HepG2 (cell line): ENCODE measurements around the gene ALG13. TPM values are rescaled to one million over a fixed set of nuclear protein-coding genes. Genes with fewer than 3 reads are reported as not detected.

Source experiments
- ATAC-seq: fragments of 200-7000 bp; cut with Tn5 transposase; 3 replicates; pipeline ENCODE4 v1.9.1; 2020; ENCODE audit warnings: mild to moderate bottlenecking, moderate library complexity
- BruUV-seq: library from RNA; stranded (reverse); fragments of 400-500 nt; replicated peaks from 2 replicates; lab custom pipeline; 2021; lab: Mats Ljungman, UMichigan
- CTCF ChIA-PET: fragments of 300-600 bp; formaldehyde crosslinking; extraction: SDS; loops from one replicate; lab custom pipeline; 2021; ENCODE audit warnings: low total read pairs, inconsistent platforms, low intra/inter-chr PET ratio; lab: Yijun Ruan, JAX
- POLR2A ChIA-PET: fragments of 350-600 bp; sonication (Branson Sonifier 250); formaldehyde crosslinking; loops from one replicate; lab custom pipeline; 2020; ENCODE audit warnings: antibody characterized with exemption, inconsistent platforms; lab: Yijun Ruan, JAX
- DNase-seq: peaks from one replicate; pipeline ENCODE4 v3.0.0-alpha.2; 2015; ENCODE audit warnings: low spot score
- FAIRE-seq: peaks from 3 replicates; lab custom pipeline; 2011; peaks lifted over from hg19 to GRCh38; lab: Jason Lieb, UNC
- H2AFZ ChIP-seq: one replicate; pipeline ENCODE4 v1.6.1; 2011; ENCODE audit warnings: low read length, inconsistent platforms
- H3K27ac ChIP-seq: fragments of 300-600 bp; 3 replicates; pipeline ENCODE4 v1.8.0; 2011; ENCODE audit warnings: mixed run types, mild to moderate bottlenecking, mixed read lengths, low read length, inconsistent platforms; ENCODE audit not compliant: insufficient read depth; ENCODE audit errors: extremely low read length
- H3K27me3 ChIP-seq, 2 experiments: fragments of 200-600 bp in 1 of 2; 2 replicates in 1 of 2; 3 replicates in 1 of 2; pipeline versions ENCODE4 v1.6.0 to v1.8.0; 2011; ENCODE audit warnings: low read length in 2 of 2, mild to moderate bottlenecking in 2 of 2, moderate library complexity in 2 of 2, inconsistent platforms in 1 of 2; ENCODE audit not compliant: insufficient read depth in 2 of 2, control insufficient read depth in 1 of 2
- H3K36me3 ChIP-seq, 2 experiments: fragments of 200-600 bp in 1 of 2; replicated peaks in 1 of 2; 2 replicates in 1 of 2; 3 replicates in 1 of 2; pipeline versions ENCODE4 v1.5.1 to v1.8.0; 2011; ENCODE audit warnings: low read length in 2 of 2, inconsistent platforms in 1 of 2; ENCODE audit not compliant: insufficient read depth in 2 of 2, control insufficient read depth in 1 of 2
- H3K4me1 ChIP-seq: 2 replicates; pipeline ENCODE4 v1.5.1; 2012; ENCODE audit warnings: low read length, inconsistent platforms; ENCODE audit not compliant: insufficient read depth
- H3K4me2 ChIP-seq: 2 replicates; pipeline ENCODE4 v1.6.0; 2011; ENCODE audit warnings: low read depth, low read length, inconsistent platforms
- H3K4me3 ChIP-seq, 3 experiments: fragments of 200-600 bp in 1 of 3; sonication (generic), shearing (Covaris generic) in 1 of 3; replicated peaks in 1 of 3; 2 replicates each; pipeline ENCODE4 v1.5.1; 2011 to 2016; ENCODE audit warnings: low read length in 3 of 3, inconsistent platforms in 2 of 3, low read depth in 2 of 3, mild to moderate bottlenecking in 2 of 3, control low read depth in 1 of 3, mixed read lengths in 1 of 3; ENCODE audit not compliant: insufficient read depth in 1 of 3
- H3K79me2 ChIP-seq: one replicate; pipeline ENCODE4 v1.6.1; 2011; ENCODE audit warnings: low read length, inconsistent platforms; ENCODE audit not compliant: insufficient read depth
- H3K9ac ChIP-seq: 2 replicates; pipeline ENCODE4 v1.6.0; 2011; ENCODE audit warnings: mild to moderate bottlenecking, low read depth, low read length, inconsistent platforms; ENCODE audit not compliant: insufficient read depth
- H3K9me3 ChIP-seq: 2 replicates; pipeline ENCODE4 v1.5.1; 2012; ENCODE audit warnings: mild to moderate bottlenecking, low read length
- H4K20me1 ChIP-seq: 2 replicates; pipeline ENCODE4 v1.6.0; 2011; ENCODE audit warnings: inconsistent platforms, mild to moderate bottlenecking, low read length, moderate library complexity; ENCODE audit not compliant: insufficient read depth
- CEBPB ChIP-seq: IDR thresholded peaks from 2 replicates; pipeline ENCODE4 v1.6.1; 2011; ENCODE audit warnings: low read depth, low read length, improper control_type of control experiment, borderline replicate concordance
- CENPT ChIP-seq: sonication (generic); formaldehyde crosslinking; IDR thresholded peaks from 2 replicates; pipeline ENCODE4 v1.8.0; 2022; ENCODE audit warnings: low read depth, mild to moderate bottlenecking, moderate library complexity, missing genetic modification reagents
- EP300 ChIP-seq, 3 experiments: sonication (generic) in 1 of 3; formaldehyde crosslinking in 1 of 3; IDR thresholded peaks; 2 replicates each; pipeline versions ENCODE4 v1.5.1 to v1.6.1; 2011 to 2020; ENCODE audit warnings: low read depth in 2 of 3, low read length in 2 of 3, borderline replicate concordance in 1 of 3, improper control_type of control experiment in 1 of 3, mild to moderate bottlenecking in 1 of 3, missing genetic modification reagents in 1 of 3, moderate library complexity in 1 of 3
- HHEX ChIP-seq: IDR thresholded peaks from 2 replicates; pipeline ENCODE4 v1.6.1; 2016; ENCODE audit warnings: control low read depth
- KAT7 ChIP-seq: IDR thresholded peaks from 2 replicates; pipeline ENCODE4 v1.6.1; 2018; ENCODE audit warnings: borderline replicate concordance, missing compliant biosample characterization
- MAFK ChIP-seq, 2 experiments: IDR thresholded peaks in 1 of 2; conservative IDR thresholded peaks in 1 of 2; 2 replicates each; pipeline ENCODE4 v1.6.1; 2011; ENCODE audit warnings: improper control_type of control experiment in 2 of 2, low read length in 2 of 2
- NFE2L1 ChIP-seq: sonication (generic); formaldehyde crosslinking; IDR thresholded peaks from 2 replicates; pipeline ENCODE4 v1.4.0; 2020; ENCODE audit warnings: missing genetic modification reagents, mild to moderate bottlenecking, borderline replicate concordance
- PAX8 ChIP-seq: sonication (generic); formaldehyde crosslinking; IDR thresholded peaks from 2 replicates; pipeline ENCODE4 v1.8.0; 2022; ENCODE audit warnings: mild to moderate bottlenecking, missing genetic modification reagents, borderline replicate concordance
- RELA ChIP-seq: sonication (generic); formaldehyde crosslinking; IDR thresholded peaks from 2 replicates; pipeline ENCODE4 v1.4.0; 2020; ENCODE audit warnings: missing genetic modification reagents
- SIX1 ChIP-seq: sonication (generic); formaldehyde crosslinking; IDR thresholded peaks from 2 replicates; pipeline ENCODE4 v1.4.0; 2020; ENCODE audit warnings: missing genetic modification reagents, borderline replicate concordance
- SIX4 ChIP-seq: sonication (generic); formaldehyde crosslinking; IDR thresholded peaks from 2 replicates; pipeline ENCODE4 v1.4.0; 2020; ENCODE audit warnings: missing genetic modification reagents
- SRSF9 ChIP-seq: fragments of 200-400 bp; formaldehyde crosslinking; IDR thresholded peaks from 2 replicates; pipeline ENCODE4 v1.6.1; 2018; ENCODE audit warnings: borderline replicate concordance, mild to moderate bottlenecking, low read depth, low read length; ENCODE audit not compliant: insufficient read depth, poor library complexity, severe bottlenecking
- TMF1 ChIP-seq: sonication (generic); formaldehyde crosslinking; IDR thresholded peaks from 2 replicates; pipeline ENCODE4 v1.8.1; 2022; ENCODE audit warnings: low read depth, missing genetic modification reagents
- YY1 ChIP-seq: IDR thresholded peaks from 2 replicates; pipeline ENCODE4 v1.6.1; 2011; ENCODE audit warnings: low read length, low read depth, moderate library complexity, mild to moderate bottlenecking; ENCODE audit not compliant: insufficient read depth, insufficient replicate concordance
- ZNF788 ChIP-seq: sonication (generic); formaldehyde crosslinking; IDR thresholded peaks from 2 replicates; pipeline ENCODE4 v1.5.0; 2020; ENCODE audit warnings: mild to moderate bottlenecking, missing genetic modification reagents, borderline replicate concordance
- ZNF839 ChIP-seq: sonication (generic); formaldehyde crosslinking; IDR thresholded peaks from 2 replicates; pipeline ENCODE4 v1.4.0; 2020; ENCODE audit warnings: missing genetic modification reagents, mild to moderate bottlenecking, borderline replicate concordance
- ZNF891 ChIP-seq: sonication (generic); formaldehyde crosslinking; IDR thresholded peaks from 2 replicates; pipeline ENCODE4 v1.5.0; 2020; ENCODE audit warnings: mild to moderate bottlenecking, missing genetic modification reagents
- WGBS: methylation state at CpG from one replicate; pipeline ENCODE4 v1.1.6; 2017; ENCODE audit warnings: low lambda C conversion rate; 5-methylcytosine and 5-hydroxymethylcytosine counted together
- in situ Hi-C: cut with HindIII; loops from 2 replicates; pipeline ENCODE4 v1.10.0; 2017; ENCODE audit warnings: low pct_unique_long_range_greater_than_20kb; ENCODE audit not compliant: extremely low pct_ligation_motif_present
- intact Hi-C: fragments of 100-400 bp; cut with micrococcal nuclease; formaldehyde crosslinking; loops from one replicate; pipeline ENCODE4 v1.10.0; 2022; ENCODE audit not compliant: unreplicated experiment
- polyA plus RNA-seq, 8 experiments: library from polyadenylated mRNA; depleted of rRNA in 3 of 8; stranded (reverse) in 7 of 8; unstranded in 1 of 8; fragments of >200 nt; fragmentation: Illumina TruSeq in 4 of 8; extraction: Trizol in 4 of 8; gene quantifications; 2 replicates each; pipeline versions ENCODE4 v1.2.1 to v1.2.3, GENCODE V29; 2011 to 2016; ENCODE audit warnings: low read depth in 4 of 8, missing spikeins in 1 of 8, mixed read lengths in 1 of 8; ENCODE audit not compliant: insufficient read depth in 1 of 8
- total RNA-seq, 5 experiments: library from RNA; depleted of rRNA; stranded (reverse); fragments of >200 nt; fragmentation: Illumina TruSeq; extraction: Trizol; gene quantifications; 2 replicates each; pipeline ENCODE4 v1.2.3, GENCODE V29; 2016; ENCODE audit warnings: low read depth in 1 of 5
- TF ChIP-seq, protein P1 (sequence below): sonication (generic); formaldehyde crosslinking; IDR thresholded peaks from 2 replicates; pipeline ENCODE4 v1.4.0; 2020; ENCODE audit warnings: missing genetic modification reagents

Gene ALG13
- total and polyA plus RNA-seq, 2 of the 13 experiments (the other 11 are each of a cell fraction or from before 2014, with no cell fraction given) = 31.2 to 65.5 TPM

DNA sequence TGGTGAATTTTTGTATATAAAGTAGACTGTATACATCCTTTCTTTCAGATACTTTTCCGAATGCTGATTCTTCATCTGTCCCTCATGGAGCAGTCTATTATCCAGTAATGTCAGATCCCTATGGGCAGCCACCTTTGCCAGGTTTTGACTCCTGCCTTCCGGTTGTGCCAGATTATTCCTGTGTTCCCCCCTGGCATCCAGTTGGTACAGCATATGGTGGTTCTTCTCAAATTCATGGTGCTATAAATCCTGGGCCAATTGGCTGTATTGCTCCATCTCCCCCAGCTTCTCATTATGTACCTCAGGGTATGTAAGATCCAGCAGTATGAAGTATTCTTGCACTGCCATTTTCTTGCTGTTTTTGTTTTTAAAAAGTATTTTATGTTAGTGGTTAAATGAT is 78.7 kb downstream of the ALG13 start:
- no peak overlapping the region for H3K4me2 ChIP-seq
- H2AFZ ChIP-seq = no peak overlapping the region
- no peak overlapping the region for H3K9ac ChIP-seq
- H3K79me2 ChIP-seq = no peaks in the 10 kb centered on the region
- POLR2A ChIA-PET = no interaction called here
- CTCF ChIA-PET = no interaction called here
- in situ Hi-C loops = no loop called here
- BruUV-seq = no TSS peak
- WGBS = 100% methylated on average over 2 of the region's 2 CpGs
- TF ChIP-seq RELA (CRISPR knock-in tag) (no peak), PAX8 (CRISPR knock-in tag) (no peak)
- TF ChIP-seq, protein P1, sequence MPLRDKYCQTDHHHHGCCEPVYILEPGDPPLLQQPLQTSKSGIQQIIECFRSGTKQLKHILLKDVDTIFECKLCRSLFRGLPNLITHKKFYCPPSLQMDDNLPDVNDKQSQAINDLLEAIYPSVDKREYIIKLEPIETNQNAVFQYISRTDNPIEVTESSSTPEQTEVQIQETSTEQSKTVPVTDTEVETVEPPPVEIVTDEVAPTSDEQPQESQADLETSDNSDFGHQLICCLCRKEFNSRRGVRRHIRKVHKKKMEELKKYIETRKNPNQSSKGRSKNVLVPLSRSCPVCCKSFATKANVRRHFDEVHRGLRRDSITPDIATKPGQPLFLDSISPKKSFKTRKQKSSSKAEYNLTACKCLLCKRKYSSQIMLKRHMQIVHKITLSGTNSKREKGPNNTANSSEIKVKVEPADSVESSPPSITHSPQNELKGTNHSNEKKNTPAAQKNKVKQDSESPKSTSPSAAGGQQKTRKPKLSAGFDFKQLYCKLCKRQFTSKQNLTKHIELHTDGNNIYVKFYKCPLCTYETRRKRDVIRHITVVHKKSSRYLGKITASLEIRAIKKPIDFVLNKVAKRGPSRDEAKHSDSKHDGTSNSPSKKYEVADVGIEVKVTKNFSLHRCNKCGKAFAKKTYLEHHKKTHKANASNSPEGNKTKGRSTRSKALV = no peak
- ATAC-seq (no peak), DNase-seq (no peak), FAIRE-seq (no peak)
- no peaks in the 10 kb centered on the region for H3K36me3 ChIP-seq
- intact Hi-C loops = no loop called here
- no peaks in the 10 kb centered on the region for H4K20me1 ChIP-seq
- no peaks in the 10 kb centered on the region for H3K9me3 ChIP-seq
- no peaks in the 10 kb centered on the region for H3K27me3 ChIP-seq
- H3K4me1 ChIP-seq = no peaks in the 10 kb centered on the region
- H3K27ac ChIP-seq = no peak overlapping the region
- H3K4me3 ChIP-seq = no peak overlapping the region

DNA sequence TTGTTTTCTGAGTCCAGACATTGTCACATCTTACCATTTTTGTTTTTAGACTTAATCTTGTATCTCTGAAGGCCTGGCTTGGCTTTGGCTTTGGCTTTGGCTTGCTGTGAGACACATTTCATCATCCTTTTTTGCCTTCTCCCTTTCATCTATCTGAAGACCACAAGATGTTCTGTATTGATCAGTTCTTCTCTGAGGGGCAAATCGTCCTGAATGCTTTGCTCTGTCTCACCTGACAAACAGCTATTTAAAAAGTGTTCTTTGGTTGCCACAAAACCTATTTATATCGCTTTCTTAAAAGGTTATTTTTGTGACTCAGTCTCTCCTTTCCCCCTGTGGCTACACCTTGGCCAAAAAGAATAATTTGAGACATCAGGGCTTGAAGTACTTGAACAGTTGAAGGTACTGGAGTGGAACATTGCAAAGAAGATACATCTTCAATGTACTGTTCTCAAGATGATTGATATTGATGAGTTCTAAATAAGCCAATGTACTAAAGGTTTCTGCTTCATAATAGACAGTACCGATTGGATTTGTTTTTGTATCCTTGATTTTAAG is 80.7 kb downstream of the ALG13 start:
- H3K79me2 ChIP-seq = no peaks in the 10 kb centered on the region
- ATAC-seq = no peak
- no peak for DNase-seq
- intact Hi-C loops (no loop called here), in situ Hi-C loops (no loop called here)
- no peaks in the 10 kb centered on the region for H4K20me1 ChIP-seq
- no peak overlapping the region for H3K9ac ChIP-seq
- H2AFZ ChIP-seq = no peak overlapping the region
- POLR2A ChIA-PET = no interaction called here
- FAIRE-seq = no peak
- no peak overlapping the region for H3K4me2 ChIP-seq
- no TSS peak for BruUV-seq
- CTCF ChIA-PET = no interaction called here
- H3K27me3 ChIP-seq = no peaks in the 10 kb centered on the region
- H3K4me1 ChIP-seq = no peaks in the 10 kb centered on the region
- H3K4me3 ChIP-seq = no peak overlapping the region
- WGBS = 79% methylated on average over 3 of the region's 3 CpGs
- no peaks in the 10 kb centered on the region for H3K36me3 ChIP-seq
- no peak overlapping the region for H3K27ac ChIP-seq
- no peaks in the 10 kb centered on the region for H3K9me3 ChIP-seq
- TF ChIP-seq NFE2L1 (CRISPR knock-in tag) = no peak
- no peak for TF ChIP-seq SIX4 (CRISPR knock-in tag)
- no peak for TF ChIP-seq SIX1 (CRISPR knock-in tag)
- TF ChIP-seq EP300 (IDR thresholded peaks at IDR 0.05; ENCODE audit: low read depth in 2 of 2, low read length in 2 of 2) = no peak
- no peak for TF ChIP-seq EP300 (CRISPR knock-in tag; IDR thresholded peaks at IDR 0.05; ENCODE audit: borderline replicate concordance)
- TF ChIP-seq KAT7 = no peak
- no peak for TF ChIP-seq YY1
- no peak for TF ChIP-seq CEBPB
- TF ChIP-seq ZNF891 (CRISPR knock-in tag) = no peak
- TF ChIP-seq CENPT (CRISPR knock-in tag) = no peak
- TF ChIP-seq ZNF788 (CRISPR knock-in tag) = no peak
- TF ChIP-seq HHEX (CRISPR knock-in tag) = no peak
- TF ChIP-seq SRSF9 = no peak
- TF ChIP-seq ZNF839 (CRISPR knock-in tag) = no peak
- no peak for TF ChIP-seq TMF1 (CRISPR knock-in tag)
- TF ChIP-seq MAFK (conservative IDR thresholded peaks at IDR 0.05 in 1 of 2, IDR thresholded peaks at IDR 0.05 in 1 of 2; ENCODE audit: low read length in 2 of 2) = no peak
